CD4-positive, alpha-beta T cell (primary cell): Measurements from ENCODE around the gene MYRIP. TPM values are rescaled to one million over a fixed set of nuclear protein-coding genes. Genes with fewer than 3 reads are reported as not detected.

Source experiments
- ATAC-seq: fragments of 200-7000 bp; cut with Tn5 transposase; one replicate; pipeline ENCODE4 v1.10.0; 2022; ENCODE audit warnings: mild to moderate bottlenecking; ENCODE audit not compliant: poor library complexity
- CTCF ChIA-PET: fragments of 350-600 bp; sonication (Branson Sonifier 250); formaldehyde crosslinking; loops from one replicate; lab custom pipeline; 2021; ENCODE audit warnings: antibody characterized with exemption, inconsistent platforms; lab: Charles Lee
- POLR2A ChIA-PET: fragments of 350-600 bp; sonication (Branson Sonifier 250); formaldehyde crosslinking; loops from one replicate; lab custom pipeline; 2021; ENCODE audit warnings: antibody characterized with exemption, inconsistent platforms; lab: Charles Lee
- DNase-seq, 14 experiments: peaks; one replicate each; pipeline ENCODE4 v3.0.0-alpha.2; 2013 to 2020; ENCODE audit warnings: mixed read lengths in 2 of 14
- H3K27ac ChIP-seq, 2 donors: one replicate each; pipeline versions ENCODE4 v1.5.1 to v1.7.0; 2013; ENCODE audit warnings: low read length in 2 of 2, low read depth in 1 of 2, mild to moderate bottlenecking in 1 of 2
- H3K27me3 ChIP-seq, 2 experiments: 1 replicate in 1 of 2; 2 replicates in 1 of 2; pipeline versions ENCODE4 v1.6.1 to v1.7.0; 2013; ENCODE audit warnings: low read length in 2 of 2, control low read depth in 1 of 2, mild to moderate bottlenecking in 1 of 2, moderate library complexity in 1 of 2; ENCODE audit not compliant: insufficient read depth in 2 of 2, control insufficient read depth in 1 of 2
- H3K36me3 ChIP-seq: one replicate; pipeline ENCODE4 v1.6.1; 2013; ENCODE audit warnings: low read length, control low read depth; ENCODE audit not compliant: insufficient read depth
- H3K4me1 ChIP-seq: one replicate; pipeline ENCODE4 v1.6.1; 2013; ENCODE audit warnings: low read length, control low read depth; ENCODE audit not compliant: insufficient read depth
- H3K4me3 ChIP-seq: one replicate; pipeline ENCODE4 v1.5.1; 2013; ENCODE audit warnings: mild to moderate bottlenecking, low read length, moderate library complexity
- H3K9me3 ChIP-seq, 2 experiments: 1 replicate in 1 of 2; 2 replicates in 1 of 2; pipeline versions ENCODE4 v1.6.1 to v1.7.0; 2013; ENCODE audit warnings: low read length in 2 of 2, mild to moderate bottlenecking in 2 of 2, control low read depth in 1 of 2, moderate library complexity in 1 of 2; ENCODE audit not compliant: control insufficient read depth in 1 of 2, insufficient read depth in 1 of 2
- H3K27ac Mint-ChIP-seq: one replicate; pipeline ENCODE4 v1.8.0; 2020; ENCODE audit warnings: mixed read lengths
- H3K27me3 Mint-ChIP-seq: one replicate; pipeline ENCODE4 v1.8.0; 2021; ENCODE audit warnings: mixed read lengths
- H3K36me3 Mint-ChIP-seq: one replicate; pipeline ENCODE4 v1.8.0; 2021; ENCODE audit warnings: low read depth, mixed read lengths
- H3K4me1 Mint-ChIP-seq: one replicate; pipeline ENCODE4 v1.8.0; 2021; ENCODE audit warnings: low read depth, mixed read lengths
- H3K4me3 Mint-ChIP-seq: one replicate; pipeline ENCODE4 v1.8.0; 2020; ENCODE audit warnings: mild to moderate bottlenecking, mixed read lengths
- H3K9me3 Mint-ChIP-seq: one replicate; pipeline ENCODE4 v1.8.0; 2020; ENCODE audit warnings: mixed read lengths
- CTCF ChIP-seq: fragments of 200-600 bp; IDR thresholded peaks from one replicate; pipeline ENCODE4 v1.8.0; 2022; ENCODE audit warnings: antibody characterized with exemption, mild to moderate bottlenecking
- intact Hi-C, 2 experiments: fragments of 100-400 bp; cut with DNase I in 1 of 2; cut with micrococcal nuclease in 1 of 2; formaldehyde crosslinking; loops; one replicate each; pipeline versions ENCODE4 v1.15.1 to v1.9.0; 2023 to 2025; cut with DNase I, micrococcal nuclease
- total RNA-seq, 174 experiments: library from RNA in 2 of 174; stranded (reverse) in 2 of 174; gene quantifications; one replicate each; pipeline ENCODE4 v1.2.3 and lab custom pipeline; 2021 to 2026

MYRIP gene
- total RNA-seq, 2 experiments from 2014 or later = not detected

GRCh38 chr3:40103829-40104228, 294.4 kb downstream of the MYRIP start:
- Histone ChIP-seq H3K36me3 (no peaks in the 10 kb centered on the region), H3K27me3 (no peaks in the 10 kb centered on the region)
- no peak overlapping the region for H3K27ac Mint-ChIP-seq

GRCh38 chr3:40104441-40104840, 295.0 kb downstream of the MYRIP start:
- peaks cover 0 to 11% of the 10 kb centered on the region in 2 experiments for H3K9me3 ChIP-seq
- no peak for TF ChIP-seq CTCF
- H3K27me3 ChIP-seq = no peaks in the 10 kb centered on the region
- H3K27ac ChIP-seq = no peak overlapping the region
- H3K4me3 ChIP-seq = no peak overlapping the region
- peaks cover 8% of the 10 kb centered on the region for H3K9me3 Mint-ChIP-seq
- POLR2A ChIA-PET = no interaction called here
- no peaks in the 10 kb centered on the region for H3K36me3 Mint-ChIP-seq
- H3K4me1 Mint-ChIP-seq = no peaks in the 10 kb centered on the region
- intact Hi-C loops = no loop called here
- no peaks in the 10 kb centered on the region for H3K36me3 ChIP-seq
- CTCF ChIA-PET = no interaction called here
- peaks cover 15% of the 10 kb centered on the region for H3K27me3 Mint-ChIP-seq
- ATAC-seq = no peak
- no peak for DNase-seq
- no peak overlapping the region for H3K27ac Mint-ChIP-seq
- no peaks in the 10 kb centered on the region for H3K4me1 ChIP-seq
- H3K4me3 Mint-ChIP-seq = no peak overlapping the region

More at GRCh38 chr3:40103829-40104228, 294.4 kb downstream of the MYRIP start:
- DNase-seq (no peak), ATAC-seq (no peak)
- no peaks in the 10 kb centered on the region for H3K36me3 Mint-ChIP-seq
- H3K9me3 Mint-ChIP-seq = peaks cover 8% of the 10 kb centered on the region
- no peak overlapping the region for H3K27ac ChIP-seq
- H3K9me3 ChIP-seq = peaks cover 0 to 11% of the 10 kb centered on the region in 2 experiments
- POLR2A ChIA-PET = no interaction called here
- H3K4me1 Mint-ChIP-seq = no peaks in the 10 kb centered on the region
- CTCF ChIA-PET = no interaction called here
- no peak overlapping the region for H3K4me3 ChIP-seq
- H3K4me1 ChIP-seq = no peaks in the 10 kb centered on the region
- H3K4me3 Mint-ChIP-seq = no peak overlapping the region
- no peak for TF ChIP-seq CTCF
- peaks cover 15% of the 10 kb centered on the region for H3K27me3 Mint-ChIP-seq
- intact Hi-C loops = no loop called here

GRCh38 chr3:40108643-40109042, 299.2 kb downstream of the MYRIP start:
- H3K27me3 Mint-ChIP-seq = peaks cover 10% of the 10 kb centered on the region
- no peaks in the 10 kb centered on the region for H3K27me3 ChIP-seq

More at GRCh38 chr3:40108643-40109042, 299.2 kb downstream of the MYRIP start:
- H3K4me3 ChIP-seq = no peak overlapping the region
- H3K4me3 Mint-ChIP-seq = no peak overlapping the region
- ATAC-seq (no peak), DNase-seq (no peak)
- POLR2A ChIA-PET = no interaction called here
- no peak overlapping the region for H3K27ac ChIP-seq
- H3K4me1 ChIP-seq = no peaks in the 10 kb centered on the region
- no peak overlapping the region for H3K27ac Mint-ChIP-seq
- H3K36me3 Mint-ChIP-seq = no peaks in the 10 kb centered on the region
- H3K9me3 ChIP-seq = no peaks in the 10 kb centered on the region
- CTCF ChIA-PET = no interaction called here
- H3K36me3 ChIP-seq = no peaks in the 10 kb centered on the region
- H3K4me1 Mint-ChIP-seq = no peaks in the 10 kb centered on the region
- intact Hi-C loops = no loop called here
- no peak for TF ChIP-seq CTCF
- no peaks in the 10 kb centered on the region for H3K9me3 Mint-ChIP-seq
